ENCODE data around the gene RAB9A. TPM values are rescaled to one million over a fixed set of nuclear protein-coding genes. Genes with fewer than 3 reads are reported as not detected.

RAB9A gene
- polyA plus RNA-seq, 3 donors: 17.9 to 38.1 (median 30.8) TPM

- no peak overlapping the region for H3K4me3 ChIP-seq (replicated peaks in 1 of 3; ENCODE audit: low read depth in 2 of 3, low read length in 3 of 3)
- TF ChIP-seq, protein P1, sequence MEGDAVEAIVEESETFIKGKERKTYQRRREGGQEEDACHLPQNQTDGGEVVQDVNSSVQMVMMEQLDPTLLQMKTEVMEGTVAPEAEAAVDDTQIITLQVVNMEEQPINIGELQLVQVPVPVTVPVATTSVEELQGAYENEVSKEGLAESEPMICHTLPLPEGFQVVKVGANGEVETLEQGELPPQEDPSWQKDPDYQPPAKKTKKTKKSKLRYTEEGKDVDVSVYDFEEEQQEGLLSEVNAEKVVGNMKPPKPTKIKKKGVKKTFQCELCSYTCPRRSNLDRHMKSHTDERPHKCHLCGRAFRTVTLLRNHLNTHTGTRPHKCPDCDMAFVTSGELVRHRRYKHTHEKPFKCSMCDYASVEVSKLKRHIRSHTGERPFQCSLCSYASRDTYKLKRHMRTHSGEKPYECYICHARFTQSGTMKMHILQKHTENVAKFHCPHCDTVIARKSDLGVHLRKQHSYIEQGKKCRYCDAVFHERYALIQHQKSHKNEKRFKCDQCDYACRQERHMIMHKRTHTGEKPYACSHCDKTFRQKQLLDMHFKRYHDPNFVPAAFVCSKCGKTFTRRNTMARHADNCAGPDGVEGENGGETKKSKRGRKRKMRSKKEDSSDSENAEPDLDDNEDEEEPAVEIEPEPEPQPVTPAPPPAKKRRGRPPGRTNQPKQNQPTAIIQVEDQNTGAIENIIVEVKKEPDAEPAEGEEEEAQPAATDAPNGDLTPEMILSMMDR (IDR thresholded peaks at IDR 0.05): no peak
- no CpG with 5 or more reads among the region's 7 CpGs for WGBS (ENCODE audit: insufficient coverage)
These were observed 7.3 kb upstream of the RAB9A start for GRCh38 chrX:13681595-13681994.

GRCh38 chrX:13684361-13684760, 4.6 kb upstream of the RAB9A start:
- no peak for DNase-seq
- H3K9me3 ChIP-seq (replicated peaks in 1 of 2; ENCODE audit: control insufficient read depth in 1 of 2, insufficient read depth in 1 of 2, low read length in 2 of 2): no peaks in the 10 kb centered on the region
- no peaks in the 10 kb centered on the region for H3K36me3 Mint-ChIP-seq
- peak overlapping the region in 1 of 7 donors; percentile 47 for H3K27ac Mint-ChIP-seq
- H3K36me3 ChIP-seq (replicated peaks in 1 of 2; ENCODE audit: control insufficient read depth in 1 of 2, insufficient read depth in 2 of 2, low read length in 2 of 2): no peaks in the 10 kb centered on the region
- no peaks in the 10 kb centered on the region for H4K20me1 ChIP-seq (ENCODE audit: insufficient read depth, low read length)
- WGBS (ENCODE audit: insufficient coverage): no CpG with 5 or more reads among the region's 4 CpGs
- no peak overlapping the region for H3K4me2 ChIP-seq (replicated peaks; ENCODE audit: extremely low read depth, low read length, poor library complexity, severe bottlenecking)
- no peak overlapping the region for H3K9ac ChIP-seq (ENCODE audit: insufficient read depth, low read length, poor library complexity, severe bottlenecking)
- H3K27me3 Mint-ChIP-seq (ENCODE audit: low read depth in 3 of 3): peaks cover 0 to 25% (median 3%) of the 10 kb centered on the region in 3 donors
- H3K4me1 ChIP-seq (ENCODE audit: control insufficient read depth in 1 of 2, insufficient read depth in 2 of 2, low read length in 2 of 2): peaks cover 0 to 3% of the 10 kb centered on the region in 2 donors
- H2AFZ ChIP-seq (ENCODE audit: insufficient read depth, low read depth, low read length, poor library complexity, severe bottlenecking): no peak overlapping the region
- H3K27ac ChIP-seq (ENCODE audit: low read depth in 1 of 2, low read length in 2 of 2): no peak overlapping the region
- peaks cover 0 to 5% of the 10 kb centered on the region in 2 donors for H3K27me3 ChIP-seq (ENCODE audit: control insufficient read depth in 2 of 2, insufficient read depth in 2 of 2, low read length in 2 of 2)
- H3K4me1 Mint-ChIP-seq: peaks cover 11% of the 10 kb centered on the region
- TF ChIP-seq, protein P1 (IDR thresholded peaks at IDR 0.05): no peak
- peaks cover 14% of the 10 kb centered on the region for H3K79me2 ChIP-seq (ENCODE audit: insufficient read depth, low read length)
- peaks cover 0 to 20% (median 3%) of the 10 kb centered on the region in 7 donors for H3K9me3 Mint-ChIP-seq
- H3K4me3 Mint-ChIP-seq: no peak overlapping the region
- H3K4me3 ChIP-seq (replicated peaks in 1 of 3; ENCODE audit: low read depth in 2 of 3, low read length in 3 of 3): no peak overlapping the region
- intact Hi-C loops (cut with micrococcal nuclease): no loop called here

More at GRCh38 chrX:13681595-13681994, 7.3 kb upstream of the RAB9A start:
- Histone ChIP-seq H3K4me1 (ENCODE audit: control insufficient read depth in 1 of 2, insufficient read depth in 2 of 2, low read length in 2 of 2) (peaks cover 8 to 10% of the 10 kb centered on the region in 2 donors), H2AFZ (ENCODE audit: insufficient read depth, low read depth, low read length, poor library complexity, severe bottlenecking) (no peak overlapping the region), H3K27ac (ENCODE audit: low read depth in 1 of 2, low read length in 2 of 2) (no peak overlapping the region), H3K36me3 (replicated peaks in 1 of 2; ENCODE audit: control insufficient read depth in 1 of 2, insufficient read depth in 2 of 2, low read length in 2 of 2) (no peaks in the 10 kb centered on the region), H4K20me1 (ENCODE audit: insufficient read depth, low read length) (no peaks in the 10 kb centered on the region), H3K9me3 (replicated peaks in 1 of 2; ENCODE audit: control insufficient read depth in 1 of 2, insufficient read depth in 1 of 2, low read length in 2 of 2) (no peaks in the 10 kb centered on the region), H3K79me2 (ENCODE audit: insufficient read depth, low read length) (no peaks in the 10 kb centered on the region), H3K27me3 (ENCODE audit: control insufficient read depth in 2 of 2, insufficient read depth in 2 of 2, low read length in 2 of 2) (no peaks in the 10 kb centered on the region), H3K4me2 (replicated peaks; ENCODE audit: extremely low read depth, low read length, poor library complexity, severe bottlenecking) (no peak overlapping the region), H3K9ac (ENCODE audit: insufficient read depth, low read length, poor library complexity, severe bottlenecking) (no peak overlapping the region)
- no peak for DNase-seq
- Mint-ChIP-seq H3K9me3 (peaks cover 0 to 18% (median 2%) of the 10 kb centered on the region in 7 donors), H3K27me3 (ENCODE audit: low read depth in 3 of 3) (peaks cover 0 to 14% (median 3%) of the 10 kb centered on the region in 3 donors), H3K27ac (no peak overlapping the region), H3K36me3 (no peaks in the 10 kb centered on the region), H3K4me1 (peaks cover 16% of the 10 kb centered on the region), H3K4me3 (no peak overlapping the region)
- intact Hi-C loops (cut with micrococcal nuclease): no loop called here

Measured in CD14-positive monocyte (primary cell).